GM21825 (cell line): ENCODE measurements around the gene CD276.
"Not testable (repeated sequence)": the region's sequence is repeated elsewhere in the genome, so short reads cannot be mapped to it uniquely, and the experiment has no call there.

Source experiments
- ATAC-seq: cut with Tn5 transposase; IDR thresholded peaks from one replicate; pipeline ENCODE4 v1.9.1; 2021; ENCODE audit warnings: mild to moderate bottlenecking, moderate library complexity; ENCODE audit not compliant: unreplicated experiment

The CD276 gene

DNA sequence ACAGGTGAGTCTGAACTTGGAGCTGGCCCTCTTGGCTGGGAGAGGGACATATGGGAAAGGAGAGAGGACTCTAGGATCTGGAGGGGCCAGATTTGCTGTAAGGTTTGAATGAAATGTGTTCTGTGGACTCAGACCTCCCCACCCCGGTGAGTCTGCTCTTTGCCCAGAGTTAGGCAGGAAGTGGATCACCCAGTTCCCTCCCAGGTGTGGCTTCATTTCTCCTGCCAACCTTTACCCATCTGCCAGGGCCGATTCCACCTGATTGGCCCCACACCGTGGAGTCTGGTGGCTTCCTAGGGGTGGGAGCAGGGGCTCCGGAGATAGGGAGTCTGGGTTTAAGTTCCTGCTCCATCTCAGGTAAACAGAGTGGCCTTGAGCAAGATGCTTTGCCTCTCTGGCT, 25.5 kb downstream of the CD276 start:
- no peak for ATAC-seq

DNA sequence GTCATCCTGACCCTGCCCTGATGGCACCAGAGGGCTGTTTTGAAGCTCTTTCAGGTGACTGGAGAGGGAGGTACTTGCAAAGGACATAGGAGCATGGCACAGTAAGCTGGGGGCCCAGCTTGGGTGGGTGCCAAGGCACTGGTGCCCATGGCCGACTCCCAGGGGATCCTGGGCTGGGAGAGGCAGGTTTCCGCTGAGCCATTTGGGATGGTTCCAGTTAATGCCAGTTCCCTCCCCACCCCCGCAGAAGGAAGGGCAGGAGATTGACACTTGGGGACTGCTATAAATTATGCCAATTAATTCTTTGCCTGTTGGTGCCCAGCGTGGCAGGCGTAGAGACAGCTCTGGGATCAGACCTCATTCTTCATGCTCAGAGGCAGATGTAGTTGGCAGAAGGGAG, 26.1 kb downstream of the CD276 start:
- ATAC-seq, result no peak

DNA sequence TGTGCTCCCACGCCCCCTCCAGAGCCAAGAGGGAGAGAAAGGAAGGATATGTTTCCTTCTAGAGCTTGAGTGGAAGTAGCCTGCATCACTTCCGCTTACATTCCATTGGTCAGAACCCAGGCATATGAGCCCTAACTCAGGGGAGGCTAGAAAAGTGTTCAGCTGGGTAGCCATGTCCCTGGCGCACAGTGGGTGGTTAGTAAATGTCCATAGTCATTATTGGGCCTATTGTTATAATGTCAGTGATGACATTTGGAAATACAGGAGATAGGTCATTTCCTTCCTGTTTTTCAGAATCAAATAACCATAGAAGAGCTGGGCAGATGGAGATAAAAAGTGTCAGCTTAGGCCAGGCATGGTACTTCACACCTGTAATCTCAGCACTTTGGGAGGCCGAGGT, 27.3 kb downstream of the CD276 start:
- no peak for ATAC-seq

DNA sequence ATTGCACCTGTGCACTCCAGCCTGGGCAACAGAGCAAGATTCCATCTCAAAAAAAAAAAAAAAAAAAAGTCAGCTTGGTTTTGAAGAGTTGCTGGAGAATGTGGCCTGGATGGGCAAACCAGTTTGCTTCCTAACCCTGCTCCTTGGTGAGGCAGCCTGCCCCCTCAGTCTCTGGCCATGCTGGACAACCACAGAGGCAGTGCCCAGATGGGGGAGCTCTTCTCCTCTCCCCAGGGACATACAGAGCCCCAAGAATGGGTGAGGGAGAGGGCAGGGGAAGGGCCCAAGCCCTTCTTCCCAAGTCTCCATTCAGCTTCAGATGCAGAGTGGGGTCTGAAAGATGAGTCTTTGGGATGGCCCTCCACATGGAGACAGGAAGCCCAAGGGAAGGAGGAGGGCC, 27.9 kb downstream of the CD276 start:
- no peak for ATAC-seq

DNA sequence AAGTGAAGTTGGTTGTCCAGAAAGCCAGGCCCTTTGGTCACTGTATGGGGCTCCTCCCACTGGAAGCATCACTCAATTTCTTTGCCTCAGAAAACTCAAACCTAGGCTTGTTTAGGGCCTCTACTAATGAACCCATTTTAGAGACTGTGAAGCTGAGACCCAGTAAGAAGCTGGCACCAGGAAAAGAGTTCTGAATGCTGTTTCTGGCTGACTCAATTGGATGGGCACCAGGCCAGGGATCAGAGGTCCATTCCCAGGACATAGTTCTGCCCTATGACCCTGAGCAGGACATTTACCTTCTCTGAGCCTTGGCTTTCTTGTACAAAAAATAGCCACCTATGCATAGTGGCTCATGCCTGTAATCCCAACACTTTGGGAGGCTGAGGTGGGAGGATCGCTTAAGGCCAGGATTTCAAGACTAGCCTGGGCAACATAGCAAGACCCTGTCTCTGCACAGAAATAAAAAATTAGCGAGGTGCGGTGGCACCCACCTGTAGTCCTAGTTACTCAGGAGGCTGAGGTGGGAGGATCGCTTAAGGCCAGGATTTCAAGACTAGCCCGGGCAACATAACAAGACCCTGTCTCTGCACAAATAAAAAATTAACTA, 30.6 kb downstream of the CD276 start:
- no peak for ATAC-seq

DNA sequence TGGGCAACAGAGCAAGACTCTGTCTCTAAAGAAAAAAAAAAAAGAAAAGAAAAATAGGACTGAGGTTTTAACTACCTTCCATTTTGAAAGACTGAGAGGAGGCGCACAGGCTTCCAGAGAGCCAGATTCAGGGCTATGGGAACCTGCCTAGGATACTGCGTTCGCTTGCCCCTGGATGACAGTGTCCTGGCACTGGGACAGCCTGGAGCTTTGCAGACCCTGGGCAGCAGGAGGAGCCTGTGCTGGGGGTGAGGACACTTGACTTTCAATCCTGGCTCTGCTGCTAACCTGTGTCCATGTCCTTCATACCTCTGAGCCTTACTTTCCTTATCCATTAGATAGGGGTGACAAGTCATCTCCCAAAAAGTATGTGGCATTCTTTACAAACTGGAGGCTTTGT, 31.2 kb downstream of the CD276 start:
- no peak for ATAC-seq

DNA sequence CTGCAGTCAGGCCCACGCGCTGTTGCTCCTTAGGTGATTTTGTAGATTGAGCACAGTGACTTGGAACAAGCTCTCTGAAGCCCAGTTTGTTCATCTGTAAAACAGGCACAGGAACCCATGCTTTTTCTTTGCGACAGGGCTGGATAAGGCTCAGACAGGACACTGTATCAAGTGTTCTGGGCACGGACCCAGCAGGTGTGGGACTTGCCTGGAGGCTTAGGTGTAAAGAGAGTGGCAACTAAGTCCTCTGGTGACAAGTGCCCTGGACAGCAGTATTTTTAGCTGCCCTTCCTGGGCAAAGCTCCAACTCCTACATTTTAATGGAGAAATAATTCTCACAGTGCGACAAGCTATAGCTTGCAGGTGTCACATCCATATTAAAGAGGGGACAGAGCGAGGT, 32.2 kb downstream of the CD276 start:
- no peak for ATAC-seq

DNA sequence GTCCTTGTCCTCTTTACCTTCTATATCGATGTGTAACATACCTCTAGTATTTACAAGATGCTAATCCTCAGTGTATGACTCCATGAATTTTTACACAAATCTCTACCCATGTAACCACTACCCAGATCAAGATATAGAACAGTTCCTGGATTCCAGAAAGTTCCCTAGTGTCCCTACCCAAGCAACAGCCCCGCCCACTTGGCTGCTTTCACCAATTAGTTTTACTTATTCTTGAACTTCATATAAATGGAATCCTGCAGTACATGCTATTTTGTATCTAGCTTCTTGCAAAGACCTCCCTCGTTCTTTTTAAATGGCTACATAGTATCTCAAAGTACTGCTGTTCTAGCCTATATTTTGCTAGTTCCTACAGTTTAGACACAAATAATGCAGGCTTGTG, 33.0 kb downstream of the CD276 start:
- ATAC-seq, result no peak

DNA sequence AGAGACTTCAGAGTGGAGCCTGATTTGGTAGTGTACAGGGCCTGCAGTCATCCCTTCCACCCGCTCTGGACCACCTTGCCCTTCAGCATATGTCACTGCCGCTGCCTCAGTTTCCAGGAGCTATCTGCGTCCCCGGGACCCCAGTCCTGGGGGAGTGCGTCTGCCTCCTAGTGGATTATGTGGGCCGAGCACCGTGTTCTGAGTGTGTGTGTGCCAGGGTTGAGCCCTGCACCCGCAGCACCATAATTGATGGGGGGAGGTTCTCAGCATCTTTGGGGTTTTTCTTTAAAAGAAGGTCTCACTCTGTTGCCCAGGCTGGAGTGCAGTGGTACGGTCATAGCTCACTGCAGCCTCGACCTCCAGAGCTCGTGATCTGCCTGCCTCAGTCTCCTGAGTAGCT, 33.6 kb downstream of the CD276 start:
- ATAC-seq, result no peak

DNA sequence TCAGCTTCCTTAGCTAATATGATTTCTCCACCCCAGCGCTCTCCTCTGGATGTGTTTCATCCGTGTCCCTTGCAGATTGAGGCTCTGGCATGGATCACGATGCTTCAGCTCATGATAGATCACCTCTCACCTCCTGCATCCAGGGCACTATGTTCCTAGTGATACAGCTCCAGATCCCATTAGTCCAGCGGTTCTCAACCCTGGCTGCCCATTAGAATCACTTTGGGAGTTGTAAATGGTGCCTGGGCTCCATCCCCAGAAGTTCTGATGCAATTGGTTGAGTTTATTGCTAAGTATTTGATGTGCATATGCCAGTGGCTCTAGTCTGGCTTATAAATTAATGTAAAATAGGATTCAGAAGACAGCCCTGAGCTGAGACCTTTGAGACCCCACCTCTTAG, 34.5 kb downstream of the CD276 start:
- no peak for ATAC-seq

DNA sequence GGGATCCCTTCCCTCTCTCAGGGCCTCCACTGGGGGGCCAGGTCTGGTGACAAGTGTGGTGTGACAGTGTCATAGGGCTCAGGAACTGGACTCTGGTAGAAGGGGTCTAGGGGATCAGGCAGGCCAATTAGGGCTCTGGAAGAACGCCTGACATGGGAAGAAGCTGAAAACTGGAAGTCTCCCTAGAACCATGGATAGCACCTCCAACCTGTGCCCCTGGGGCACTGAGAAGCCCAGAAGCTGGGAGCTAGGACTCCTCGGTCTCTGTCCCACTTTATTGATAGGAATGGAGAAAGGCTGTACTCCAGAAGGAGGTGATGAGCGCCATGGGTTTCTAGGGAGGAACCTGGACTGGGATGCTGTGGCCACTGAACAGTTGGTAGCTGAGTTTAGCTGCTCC, 38.2 kb downstream of the CD276 start:
- no peak for ATAC-seq

DNA sequence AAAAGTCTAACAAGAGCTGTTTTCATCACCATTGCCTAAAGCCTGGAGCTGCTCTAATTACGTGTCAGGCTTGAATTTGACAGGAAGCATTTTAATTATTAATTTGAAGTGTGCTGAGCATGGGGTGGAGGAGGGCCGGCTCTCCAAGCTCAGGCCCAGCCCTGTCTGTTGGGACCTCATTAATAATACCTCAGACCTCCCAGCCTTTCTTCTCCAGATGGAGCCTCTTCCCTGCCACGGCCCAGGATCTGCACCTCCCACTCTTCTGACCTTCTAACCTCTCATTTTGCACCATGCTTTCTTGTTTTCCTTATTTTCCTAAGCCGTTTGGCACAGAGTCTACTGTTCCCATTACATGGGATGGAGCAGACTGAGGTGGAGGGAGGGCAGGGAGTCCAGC, 39.0 kb downstream of the CD276 start:
- no peak for ATAC-seq

DNA sequence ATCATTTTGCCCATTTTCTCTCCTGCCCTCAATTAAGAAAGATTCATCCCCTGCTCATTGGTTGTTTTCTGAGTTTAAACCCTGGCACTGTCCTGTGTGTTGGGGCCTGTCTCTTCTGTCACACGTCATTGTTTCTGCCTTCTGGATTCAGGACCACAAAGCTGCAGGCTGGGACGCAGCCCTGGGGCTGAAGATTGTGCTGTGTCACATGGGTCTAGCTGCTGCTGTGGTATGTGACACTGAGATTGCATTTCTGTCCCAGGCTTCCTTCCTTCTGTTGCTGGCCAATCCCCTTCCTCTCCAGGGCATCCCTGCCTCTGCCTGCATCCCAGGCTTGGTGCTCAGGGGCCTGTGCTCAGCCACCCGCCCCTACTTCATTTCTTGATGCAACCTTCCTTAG, 40.0 kb downstream of the CD276 start:
- ATAC-seq, result no peak

DNA sequence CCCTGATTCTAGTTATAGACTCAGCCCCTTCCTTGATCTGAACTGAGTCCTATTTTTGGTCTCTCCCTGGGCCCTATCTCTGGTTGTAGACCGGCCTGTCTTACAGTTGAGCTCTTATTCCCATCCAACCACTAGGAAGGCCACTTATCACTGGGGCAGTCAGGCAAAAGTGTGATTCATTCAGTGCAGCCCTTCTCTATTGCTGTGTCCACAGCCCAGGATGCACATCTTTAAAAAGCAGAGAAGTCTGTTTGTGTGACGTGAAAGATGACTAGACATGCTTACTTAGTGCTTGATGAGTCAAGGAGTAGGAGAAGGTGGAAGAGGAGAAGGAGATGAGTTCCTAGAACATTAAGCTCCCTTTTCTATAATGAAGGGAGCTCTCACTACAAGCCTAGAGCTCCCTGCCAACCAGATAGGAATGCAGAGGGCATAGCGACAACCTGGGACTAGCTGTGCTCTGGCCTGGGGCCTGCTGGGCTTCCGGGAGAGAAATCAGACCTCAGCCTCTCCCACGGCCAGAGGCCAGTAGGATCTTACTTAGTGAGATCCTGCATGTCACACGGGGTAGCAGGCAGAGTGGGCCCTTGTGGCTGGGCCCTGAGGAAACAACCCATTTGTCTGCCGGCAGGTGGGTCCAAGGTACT, 43.3 kb downstream of the CD276 start:
- no peak for ATAC-seq

DNA sequence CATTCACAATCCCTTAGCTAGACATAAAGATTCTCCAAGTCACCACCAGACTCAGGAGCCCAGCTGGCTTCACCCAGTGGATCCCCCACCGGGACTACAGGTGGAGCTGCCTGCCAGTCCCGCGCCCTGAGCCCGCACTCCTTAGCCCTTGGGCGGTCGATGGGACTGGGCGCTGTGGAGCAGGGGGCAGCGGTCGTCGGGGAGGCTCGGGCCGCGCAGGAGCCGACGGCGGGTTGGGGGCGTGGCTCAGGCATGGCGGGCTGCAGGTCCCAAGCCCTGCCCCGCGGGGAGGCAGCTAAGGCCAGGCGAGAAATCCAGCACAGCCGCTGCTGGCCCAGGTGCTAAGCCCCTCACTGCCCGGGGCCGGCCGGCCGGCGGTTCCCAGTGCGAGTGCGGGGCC, 47.9 kb downstream of the CD276 start:
- ATAC-seq, result not testable (repeated sequence)

DNA sequence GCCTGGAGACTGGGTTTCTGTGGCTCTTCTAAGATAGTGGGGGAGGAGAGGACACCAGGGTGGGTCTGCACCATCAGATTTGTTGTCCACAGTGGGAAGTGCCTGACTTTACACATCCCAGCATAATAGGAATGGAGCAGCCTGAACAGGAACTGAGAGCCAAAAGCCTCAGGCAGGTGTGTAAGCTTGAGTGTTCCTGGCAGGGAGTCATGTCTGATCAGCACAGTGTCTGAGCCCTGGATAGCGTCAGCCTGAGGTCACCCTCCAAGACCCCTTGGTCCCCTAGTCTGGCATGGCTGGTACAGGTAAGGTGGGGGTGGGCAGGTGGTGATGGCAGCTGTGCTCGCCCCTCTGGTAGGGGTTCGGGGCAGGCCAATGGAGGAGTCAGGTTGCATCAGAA, 48.7 kb downstream of the CD276 start:
- no peak for ATAC-seq

DNA sequence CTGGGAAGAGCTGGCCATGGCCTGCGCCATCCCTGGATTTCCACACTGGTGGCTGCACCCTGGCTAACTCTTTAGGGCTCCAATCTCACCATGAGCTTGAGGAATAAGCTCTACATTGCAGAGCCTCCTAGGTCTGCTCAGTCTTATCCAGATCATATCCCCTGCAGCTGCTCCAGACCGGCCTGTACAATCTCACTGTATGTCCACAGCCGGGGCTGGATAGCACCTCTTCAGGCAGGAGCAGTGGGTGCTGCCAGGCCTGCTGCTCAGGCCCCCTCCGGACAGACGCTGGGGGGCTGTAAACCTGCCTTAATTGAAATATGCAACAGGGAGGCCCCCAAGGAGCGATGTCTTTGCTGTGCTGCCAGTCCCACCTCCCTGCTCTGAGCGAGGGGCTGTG, 53.4 kb downstream of the CD276 start:
- no peak for ATAC-seq

DNA sequence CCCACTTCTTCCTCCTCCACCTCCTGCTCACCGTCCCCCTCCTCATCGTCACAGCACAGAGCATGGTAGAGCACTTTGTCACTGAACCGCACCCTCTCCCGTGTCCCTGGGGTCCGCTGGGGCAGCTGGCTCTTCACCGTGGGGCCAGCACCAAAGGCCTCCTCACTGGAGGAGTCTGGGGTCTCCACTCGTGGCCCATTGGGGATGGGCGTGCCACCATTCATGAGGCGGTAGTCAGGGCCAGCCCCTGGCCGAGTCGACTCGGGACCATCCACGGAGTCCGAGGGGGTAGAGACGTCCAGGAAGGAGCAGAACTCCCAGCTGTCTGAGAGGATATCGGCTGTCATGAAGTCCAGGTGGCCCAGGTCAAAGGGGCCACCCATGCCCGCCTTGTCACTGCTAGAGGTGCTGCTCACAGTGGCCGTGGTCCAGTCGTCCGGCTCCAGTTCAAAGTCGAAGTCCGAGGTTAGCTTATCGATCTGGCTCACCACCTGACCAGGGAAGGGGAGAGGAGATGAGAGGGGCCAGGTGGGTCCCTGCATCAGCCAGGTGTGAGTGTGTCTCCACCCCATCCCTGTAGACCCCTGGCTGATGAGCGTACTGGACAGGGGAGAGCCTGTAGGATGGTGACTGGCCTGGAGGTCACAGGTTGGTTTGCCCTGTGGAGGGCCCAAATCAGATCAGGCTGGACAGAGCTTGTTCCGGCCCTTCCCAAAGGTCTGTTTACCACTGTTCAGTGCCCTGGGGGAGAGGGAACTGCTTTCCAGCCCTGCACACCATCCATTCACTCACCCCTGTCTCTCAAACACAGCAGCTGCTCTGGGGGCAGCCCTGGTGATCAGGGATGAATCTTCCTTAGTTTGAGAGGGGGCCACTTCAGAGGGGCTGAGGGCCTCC, 56.2 kb downstream of the CD276 start:
- no peak for ATAC-seq

DNA sequence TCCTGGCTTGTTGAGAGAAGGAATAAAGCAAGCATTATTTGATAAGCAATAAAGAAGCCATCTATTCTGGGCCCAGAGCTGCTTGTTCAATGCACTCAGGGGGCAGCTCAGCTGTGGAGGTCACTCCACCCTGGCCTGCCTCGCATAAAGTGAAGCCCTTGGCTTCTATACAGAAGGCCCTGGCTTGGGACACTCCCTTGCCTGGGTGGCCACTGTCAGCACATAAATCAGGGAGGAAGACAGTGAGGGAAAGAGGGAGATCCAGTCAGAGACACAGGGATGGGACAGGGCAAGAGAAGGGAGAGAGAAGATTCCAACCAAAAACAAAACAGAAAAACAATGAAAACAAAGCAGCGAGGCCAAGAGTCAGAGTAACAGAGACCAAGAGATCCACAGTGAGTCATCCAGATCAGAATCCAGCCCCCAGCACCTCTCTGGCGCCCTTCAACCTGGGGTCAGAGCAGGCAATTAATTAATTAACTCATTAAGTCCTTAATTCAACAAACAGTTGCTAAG, 57.2 kb downstream of the CD276 start:
- ATAC-seq, result no peak

DNA sequence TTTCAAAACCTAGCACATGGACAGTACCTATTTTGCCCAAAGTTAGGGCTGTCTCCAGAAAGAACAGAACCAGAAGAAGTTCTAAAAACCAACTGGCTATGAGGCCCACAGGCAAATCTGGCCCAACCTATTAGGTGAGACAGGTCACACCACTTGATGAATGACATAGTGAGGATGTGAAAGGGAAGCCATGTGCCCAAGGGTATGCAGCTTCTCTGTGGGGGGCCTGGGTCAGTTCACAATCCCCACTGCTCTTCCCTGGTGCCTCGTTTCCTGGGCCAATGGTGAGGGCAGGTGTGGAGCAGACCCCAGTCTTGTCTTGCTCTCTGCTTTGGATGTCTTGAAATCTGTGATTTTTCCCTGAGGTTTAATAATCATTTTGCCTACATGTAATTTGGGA, 60.1 kb downstream of the CD276 start:
- no peak for ATAC-seq

DNA sequence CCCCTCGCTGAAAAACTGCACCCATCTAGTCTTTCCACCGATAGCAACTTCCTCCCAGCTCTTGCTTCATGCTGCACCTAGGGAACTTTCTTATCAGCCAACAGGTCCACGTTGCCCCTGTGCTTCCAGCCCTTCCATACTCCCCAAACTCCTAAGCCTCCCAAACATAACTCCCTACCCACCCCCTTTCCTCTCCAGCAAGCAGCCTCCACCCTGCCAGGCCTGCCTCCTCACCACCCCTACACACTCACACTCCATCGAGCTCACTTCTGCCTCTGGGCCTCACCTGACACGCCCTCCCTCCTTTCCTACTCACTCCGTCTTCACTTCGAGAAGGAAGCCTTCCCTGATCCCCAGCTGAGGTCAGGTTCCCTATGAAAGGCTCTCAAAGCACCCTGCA, 60.9 kb downstream of the CD276 start:
- no peak for ATAC-seq

DNA sequence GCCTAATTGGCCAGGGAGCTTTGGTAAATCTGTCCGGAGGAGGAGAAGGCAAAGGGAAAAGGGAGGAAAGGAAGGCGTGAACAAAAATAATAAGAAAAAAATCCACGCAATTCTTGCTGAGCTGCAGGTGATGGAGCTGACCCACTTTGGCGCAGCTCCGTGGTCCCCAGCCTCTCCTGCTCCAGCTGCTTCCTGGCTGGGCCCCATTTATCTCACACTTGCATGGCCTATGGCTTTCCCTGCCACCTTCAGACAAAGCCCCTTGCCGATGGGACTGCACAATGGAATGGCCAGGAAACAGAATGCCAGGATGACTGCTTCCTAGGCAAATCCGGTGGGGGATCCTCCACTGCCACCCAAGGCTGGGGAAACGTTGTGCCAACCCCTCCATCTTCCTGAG, 62.1 kb downstream of the CD276 start:
- no peak for ATAC-seq
